Smooth muscle cell (in vitro differentiated cells): ENCODE data around the gene SENP3. TPM values are rescaled to one million over a fixed set of nuclear protein-coding genes. Genes with fewer than 3 reads are reported as not detected.

Source experiments
- DNase-seq: peaks from one replicate; lab custom pipeline; 2025; ENCODE audit not compliant: unreplicated experiment; lab: John Stamatoyannopoulos, UW
- H2AFZ ChIP-seq: fragments of 200-600 bp; sonication (generic); 2 replicates; pipeline ENCODE4 v1.6.0; 2016; ENCODE audit warnings: antibody characterized with exemption, low read depth, mild to moderate bottlenecking
- H3F3A ChIP-seq: fragments of 200-600 bp; sonication (generic); 2 replicates; pipeline ENCODE4 v1.6.0; 2017; ENCODE audit warnings: antibody characterized with exemption, low read depth
- H3K27ac ChIP-seq: fragments of 200-600 bp; sonication (generic); 2 replicates; pipeline ENCODE4 v1.5.1; 2016; ENCODE audit warnings: low read depth, mild to moderate bottlenecking
- H3K27me3 ChIP-seq: fragments of 200-600 bp; sonication (generic); 2 replicates; pipeline ENCODE4 v1.6.1; 2016; ENCODE audit warnings: low read depth, mild to moderate bottlenecking
- H3K36me3 ChIP-seq: fragments of 200-600 bp; sonication (generic); 2 replicates; pipeline ENCODE4 v1.5.1; 2016; ENCODE audit warnings: low read depth
- H3K4me1 ChIP-seq: fragments of 200-600 bp; sonication (generic); 2 replicates; pipeline ENCODE4 v1.5.1; 2016; ENCODE audit warnings: low read depth
- H3K4me2 ChIP-seq: fragments of 200-600 bp; sonication (generic); 2 replicates; pipeline ENCODE4 v1.6.0; 2016; ENCODE audit warnings: mild to moderate bottlenecking
- H3K4me3 ChIP-seq: fragments of 200-600 bp; sonication (generic); 2 replicates; pipeline ENCODE4 v1.5.1; 2016; ENCODE audit warnings: mild to moderate bottlenecking
- H3K79me2 ChIP-seq: fragments of 200-600 bp; sonication (generic); 2 replicates; pipeline ENCODE4 v1.6.0; 2016; ENCODE audit warnings: low read depth, mild to moderate bottlenecking
- H3K9ac ChIP-seq: fragments of 200-600 bp; sonication (generic); 2 replicates; pipeline ENCODE4 v1.6.0; 2016; ENCODE audit warnings: low read depth
- H3K9me3 ChIP-seq: fragments of 200-600 bp; sonication (generic); replicated peaks from 2 replicates; pipeline ENCODE4 v1.5.1; 2016; ENCODE audit warnings: low read depth
- H4K20me1 ChIP-seq: fragments of 200-600 bp; sonication (generic); 2 replicates; pipeline ENCODE4 v1.6.0; 2016; ENCODE audit warnings: low read depth
- WGBS: methylation state at CpG from one replicate; pipeline ENCODE4 v1.1.7; 2016; ENCODE audit warnings: low lambda C conversion rate; 5-methylcytosine and 5-hydroxymethylcytosine counted together
- polyA plus RNA-seq: library from polyadenylated mRNA; unstranded; fragments of >200 nt; fragmentation: Nextera tagmentation; extraction: Ambion mirVana; gene quantifications from 2 replicates; pipeline ENCODE4 v1.2.1, GENCODE V29; 2016
- total RNA-seq: library from RNA; depleted of rRNA; stranded (reverse); fragments of >200 nt; gene quantifications from 2 replicates; pipeline ENCODE4 v1.2.3, GENCODE V29; 2014
- TF ChIP-seq, protein P1 (sequence below): fragments of 200-600 bp; sonication (generic); IDR thresholded peaks from 2 replicates; pipeline ENCODE4 v1.5.1; 2017; ENCODE audit warnings: borderline replicate concordance, mild to moderate bottlenecking, antibody characterized with exemption; ENCODE audit not compliant: insufficient read depth, poor library complexity, severe bottlenecking

Gene SENP3
- total RNA-seq = 72.1 and 90.3 TPM in 2 replicates
- polyA plus RNA-seq = 33.7 and 35.7 TPM in 2 replicates

- H3K27ac ChIP-seq = peak within 1 kb of the TSS; percentile 88
- under 1% methylated on average over 50 of the region's 82 CpGs for WGBS
Measured at GRCh38 chr17:7561589-7562207, at the start of gene SENP3. Gene SENP3, plus strand, starts transcription at chr17:7561919. Its CDS starts 1,158 bp downstream, at chr17:7563077.

GRCh38 chr17:7512105-7512504 is 49.6 kb upstream of the SENP3 start:
- TF ChIP-seq, protein P1, sequence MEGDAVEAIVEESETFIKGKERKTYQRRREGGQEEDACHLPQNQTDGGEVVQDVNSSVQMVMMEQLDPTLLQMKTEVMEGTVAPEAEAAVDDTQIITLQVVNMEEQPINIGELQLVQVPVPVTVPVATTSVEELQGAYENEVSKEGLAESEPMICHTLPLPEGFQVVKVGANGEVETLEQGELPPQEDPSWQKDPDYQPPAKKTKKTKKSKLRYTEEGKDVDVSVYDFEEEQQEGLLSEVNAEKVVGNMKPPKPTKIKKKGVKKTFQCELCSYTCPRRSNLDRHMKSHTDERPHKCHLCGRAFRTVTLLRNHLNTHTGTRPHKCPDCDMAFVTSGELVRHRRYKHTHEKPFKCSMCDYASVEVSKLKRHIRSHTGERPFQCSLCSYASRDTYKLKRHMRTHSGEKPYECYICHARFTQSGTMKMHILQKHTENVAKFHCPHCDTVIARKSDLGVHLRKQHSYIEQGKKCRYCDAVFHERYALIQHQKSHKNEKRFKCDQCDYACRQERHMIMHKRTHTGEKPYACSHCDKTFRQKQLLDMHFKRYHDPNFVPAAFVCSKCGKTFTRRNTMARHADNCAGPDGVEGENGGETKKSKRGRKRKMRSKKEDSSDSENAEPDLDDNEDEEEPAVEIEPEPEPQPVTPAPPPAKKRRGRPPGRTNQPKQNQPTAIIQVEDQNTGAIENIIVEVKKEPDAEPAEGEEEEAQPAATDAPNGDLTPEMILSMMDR = no peak
- no peak overlapping the region for H3K9ac ChIP-seq
- no peaks in the 10 kb centered on the region for H3F3A ChIP-seq
- no peak overlapping the region for H3K4me2 ChIP-seq
- H3K4me3 ChIP-seq = no peak overlapping the region
- H3K9me3 ChIP-seq = no peaks in the 10 kb centered on the region
- H2AFZ ChIP-seq = no peak overlapping the region
- H3K27ac ChIP-seq = no peak overlapping the region
- no peaks in the 10 kb centered on the region for H3K79me2 ChIP-seq
- peaks cover 4% of the 10 kb centered on the region for H4K20me1 ChIP-seq
- DNase-seq = no peak
- no peaks in the 10 kb centered on the region for H3K4me1 ChIP-seq
- H3K27me3 ChIP-seq = no peaks in the 10 kb centered on the region
- 96% methylated on average over 15 of the region's 15 CpGs for WGBS
- H3K36me3 ChIP-seq = peaks cover 19% of the 10 kb centered on the region

More at GRCh38 chr17:7561589-7562207, at the start of gene SENP3:
- H3K79me2 ChIP-seq = peaks cover 44% of the 10 kb centered on the region
- peaks cover 9% of the 10 kb centered on the region for H3K36me3 ChIP-seq
- TF ChIP-seq, protein P1 = no peak
- no peaks in the 10 kb centered on the region for H3K27me3 ChIP-seq
- H3K4me1 ChIP-seq = peaks cover 26% of the 10 kb centered on the region
- peak; percentile 82 for DNase-seq
- no peaks in the 10 kb centered on the region for H3K9me3 ChIP-seq
- peak within 1 kb of the TSS; percentile 97 for H3K4me2 ChIP-seq
- H2AFZ ChIP-seq = peak within 1 kb of the TSS; percentile 97
- peak within 1 kb of the TSS; percentile 97 for H3K4me3 ChIP-seq
- no peaks in the 10 kb centered on the region for H4K20me1 ChIP-seq
- H3F3A ChIP-seq = peaks cover 5% of the 10 kb centered on the region
- peak within 1 kb of the TSS; percentile 89 for H3K9ac ChIP-seq

DNA sequence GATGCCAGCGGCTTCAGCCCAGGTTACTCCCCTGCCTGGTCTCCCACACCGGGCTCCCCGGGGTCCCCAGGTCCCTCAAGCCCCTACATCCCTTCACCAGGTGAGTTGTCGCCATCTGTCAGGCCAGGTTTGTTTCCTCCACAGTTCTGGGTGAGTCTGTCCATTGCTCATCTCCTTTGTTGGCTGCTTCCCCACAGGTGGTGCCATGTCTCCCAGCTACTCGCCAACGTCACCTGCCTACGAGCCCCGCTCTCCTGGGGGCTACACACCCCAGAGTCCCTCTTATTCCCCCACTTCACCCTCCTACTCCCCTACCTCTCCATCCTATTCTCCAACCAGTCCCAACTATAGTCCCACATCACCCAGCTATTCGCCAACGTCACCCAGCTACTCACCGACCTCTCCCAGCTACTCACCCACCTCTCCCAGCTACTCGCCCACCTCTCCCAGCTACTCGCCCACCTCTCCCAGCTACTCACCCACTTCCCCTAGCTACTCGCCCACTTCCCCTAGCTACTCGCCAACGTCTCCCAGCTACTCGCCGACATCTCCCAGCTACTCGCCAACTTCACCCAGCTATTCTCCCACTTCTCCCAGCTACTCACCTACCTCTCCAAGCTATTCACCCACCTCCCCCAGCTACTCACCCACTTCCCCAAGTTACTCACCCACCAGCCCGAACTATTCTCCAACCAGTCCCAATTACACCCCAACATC is 48.7 kb upstream of the SENP3 start:
- H3K4me2 ChIP-seq = no peak overlapping the region
- H3K27me3 ChIP-seq = no peaks in the 10 kb centered on the region
- H3F3A ChIP-seq = no peaks in the 10 kb centered on the region
- no peak overlapping the region for H3K4me3 ChIP-seq
- DNase-seq = no peak
- WGBS = 95% methylated on average over 20 of the region's 20 CpGs
- H3K36me3 ChIP-seq = peaks cover 10% of the 10 kb centered on the region
- no peaks in the 10 kb centered on the region for H3K79me2 ChIP-seq
- H3K9me3 ChIP-seq = no peaks in the 10 kb centered on the region
- no peak overlapping the region for H3K27ac ChIP-seq
- TF ChIP-seq, protein P1 = no peak
- H4K20me1 ChIP-seq = no peaks in the 10 kb centered on the region
- no peak overlapping the region for H3K9ac ChIP-seq
- H2AFZ ChIP-seq = no peak overlapping the region
- H3K4me1 ChIP-seq = no peaks in the 10 kb centered on the region
